K562 treated with DMSO at 1 percent for 4 hours (cell line): Measurements from ENCODE around the gene MIGA2. TPM values are rescaled to one million over a fixed set of nuclear protein-coding genes. Genes with fewer than 3 reads are reported as not detected.

Experiments
- total RNA-seq: library from RNA; unstranded; fragments of 300-600 nt; gene quantifications from 2 replicates; pipeline ENCODE4 v1.2.3, GENCODE V29; 2022; ENCODE audit not compliant: insufficient read depth

MIGA2 gene
- total RNA-seq, result 14.2 and 26.5 TPM in 2 replicates

GRCh38 chr9:129036241-129036922 lies at the start of gene MIGA2:
Gene MIGA2, plus strand, starts transcription at chr9:129036626. Its CDS starts 3,969 bp downstream, at chr9:129040595.

DNA sequence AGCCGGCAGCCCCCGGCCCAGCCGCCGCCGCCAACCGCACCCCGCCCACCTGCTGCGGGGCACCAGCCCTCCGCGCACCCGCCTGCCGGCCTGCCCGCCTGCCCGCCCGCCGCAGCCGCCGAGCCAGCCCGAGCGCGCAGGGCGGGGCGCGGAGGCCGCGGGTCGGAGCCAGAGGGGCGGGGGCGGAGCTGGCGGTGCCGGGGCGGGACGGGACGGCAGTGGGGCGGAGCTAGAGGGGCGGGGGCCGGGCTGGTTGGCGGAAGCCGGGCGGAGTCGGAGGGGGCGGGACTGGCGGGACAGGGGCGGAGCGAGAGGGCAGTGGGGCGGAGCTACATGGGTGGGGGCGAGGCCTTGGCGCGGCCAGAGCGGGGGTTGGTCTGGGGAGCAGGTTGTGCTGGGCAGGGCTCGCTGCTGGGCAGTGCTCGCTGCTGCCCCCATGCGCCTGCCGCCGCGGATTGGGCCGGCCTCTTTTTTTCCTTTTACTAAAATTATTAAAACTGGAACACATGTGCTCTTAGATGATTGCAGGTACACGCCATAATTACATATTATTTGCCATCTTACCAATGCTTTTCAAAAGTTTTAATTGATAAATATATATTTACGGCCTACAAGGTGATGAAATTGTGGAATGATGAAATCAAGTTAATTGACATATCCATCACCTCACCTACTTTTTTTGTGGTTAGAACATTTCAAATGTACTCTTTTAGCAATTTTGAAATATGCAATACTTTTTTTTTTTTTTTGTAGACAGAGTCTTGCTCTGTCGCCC lies 8.0 kb upstream of the MIGA2 start, which contains the start of gene SH3GLB2:
TSS of gene SH3GLB2 (minus strand) at position 140 of the 775 bp plus-strand sequence. CDS start 177 bp downstream, outside the sequence.

GRCh38 chr9:129080601-129081387 lies 44.4 kb downstream of the MIGA2 start, which contains the start of gene DOLPP1:
Gene DOLPP1, plus strand, starts transcription at chr9:129081111. Its CDS starts 21 bp downstream, at chr9:129081132.

GRCh38 chr9:129110740-129111527 lies 74.5 kb downstream of the MIGA2 start, which contains the start of the genes CRAT and PTPA:
Gene CRAT, minus strand, starts transcription at chr9:129110793. Its CDS starts 284 bp downstream, at chr9:129110509.
Gene PTPA, plus strand, starts transcription at chr9:129111415. Its CDS starts 186 bp downstream, at chr9:129111601.

Other genes with a start within 250 kb of the MIGA2 start
- gene TBC1D13, start 249.4 kb upstream of the MIGA2 start, total RNA-seq, result 33.3 and 37.7 TPM in 2 replicates
- 143 and 152 TPM in 2 replicates for gene ENDOG, start 218.1 kb upstream of the MIGA2 start, total RNA-seq
- gene SPOUT1, start 206.8 kb upstream of the MIGA2 start, total RNA-seq, result 18.9 and 19.7 TPM in 2 replicates
- gene KYAT1, start 154.7 kb upstream of the MIGA2 start, total RNA-seq, result 15.4 and 16.1 TPM in 2 replicates
- gene LRRC8A, start 154.5 kb upstream of the MIGA2 start, total RNA-seq, result 28.7 and 39.4 TPM in 2 replicates
- gene PHYHD1, start 115.6 kb upstream of the MIGA2 start, total RNA-seq, result 0.51 and 2.4 TPM in 2 replicates
- 9.3 and 9.7 TPM in 2 replicates for gene DOLK, start 89.0 kb upstream of the MIGA2 start, total RNA-seq
- gene NUP188, start 88.9 kb upstream of the MIGA2 start, total RNA-seq, result 51.0 and 68.0 TPM in 2 replicates
- 74.5 and 82.0 TPM in 2 replicates for gene SH3GLB2, start 8.3 kb upstream of the MIGA2 start, total RNA-seq
- 23.2 and 24.5 TPM in 2 replicates for gene DOLPP1, start 44.5 kb downstream of the MIGA2 start, total RNA-seq
- 24.3 and 29.3 TPM in 2 replicates for gene CRAT, start 74.2 kb downstream of the MIGA2 start, total RNA-seq
- 98.6 and 104 TPM in 2 replicates for gene PTPA, start 74.8 kb downstream of the MIGA2 start, total RNA-seq
- gene IER5L, start 141.6 kb downstream of the MIGA2 start, total RNA-seq, result 8.2 and 8.5 TPM in 2 replicates